Spleen (tissue), 7 donors: ENCODE data around the gene MCM7.

ENCODE experiments used
- CTCF ChIP-seq, 11 experiments: fragments of 200-600 bp in 7 of 11; fragments of 450-650 bp in 4 of 11; sonication (generic) in 4 of 11; IDR thresholded peaks in 8 of 11; conservative IDR thresholded peaks in 3 of 11; 1 replicate in 7 of 11; 2 replicates in 4 of 11; pipeline versions ENCODE4 v1.4.0 to v1.8.0; 2016 to 2021; ENCODE audit warnings: antibody characterized with exemption in 11 of 11, inconsistent platforms in 4 of 11, mild to moderate bottlenecking in 1 of 11
- POLR2A ChIP-seq, 3 donors: fragments of 450-650 bp; IDR thresholded peaks; one replicate each; pipeline ENCODE4 v1.5.1; 2017; ENCODE audit warnings: antibody characterized with exemption in 3 of 3, mild to moderate bottlenecking in 1 of 3
- POLR2AphosphoS5 ChIP-seq, 3 donors: sonication (generic); formaldehyde crosslinking; IDR thresholded peaks; one replicate each; pipeline ENCODE4 v1.5.1; 2017; ENCODE audit warnings: antibody characterized with exemption in 3 of 3
- donor health status: DM: no; HTN: no; CAD: no; lungs with moderate emphysema.
- donor health status: DM: no; HTN: no; CAD: no.
- donor health status: DM: no; HTN: no; CAD: no.

GRCh38 chr7:100059251-100059739 lies 41.9 kb downstream of the MCM7 start:
- TF ChIP-seq POLR2A (IDR thresholded peaks at IDR 0.05): no peak
- no peak for TF ChIP-seq CTCF (IDR thresholded peaks at IDR 0.05 in 8 of 11, conservative IDR thresholded peaks at IDR 0.05 in 3 of 11)
- no peak for TF ChIP-seq POLR2AphosphoS5 (IDR thresholded peaks at IDR 0.05)
